HG03066 (cell line): ENCODE results near the gene C19orf67.

Source experiments
- ATAC-seq: cut with Tn5 transposase; IDR thresholded peaks from one replicate; pipeline ENCODE4 v1.9.1; 2021; ENCODE audit warnings: low read depth; ENCODE audit not compliant: unreplicated experiment

The C19orf67 gene

DNA sequence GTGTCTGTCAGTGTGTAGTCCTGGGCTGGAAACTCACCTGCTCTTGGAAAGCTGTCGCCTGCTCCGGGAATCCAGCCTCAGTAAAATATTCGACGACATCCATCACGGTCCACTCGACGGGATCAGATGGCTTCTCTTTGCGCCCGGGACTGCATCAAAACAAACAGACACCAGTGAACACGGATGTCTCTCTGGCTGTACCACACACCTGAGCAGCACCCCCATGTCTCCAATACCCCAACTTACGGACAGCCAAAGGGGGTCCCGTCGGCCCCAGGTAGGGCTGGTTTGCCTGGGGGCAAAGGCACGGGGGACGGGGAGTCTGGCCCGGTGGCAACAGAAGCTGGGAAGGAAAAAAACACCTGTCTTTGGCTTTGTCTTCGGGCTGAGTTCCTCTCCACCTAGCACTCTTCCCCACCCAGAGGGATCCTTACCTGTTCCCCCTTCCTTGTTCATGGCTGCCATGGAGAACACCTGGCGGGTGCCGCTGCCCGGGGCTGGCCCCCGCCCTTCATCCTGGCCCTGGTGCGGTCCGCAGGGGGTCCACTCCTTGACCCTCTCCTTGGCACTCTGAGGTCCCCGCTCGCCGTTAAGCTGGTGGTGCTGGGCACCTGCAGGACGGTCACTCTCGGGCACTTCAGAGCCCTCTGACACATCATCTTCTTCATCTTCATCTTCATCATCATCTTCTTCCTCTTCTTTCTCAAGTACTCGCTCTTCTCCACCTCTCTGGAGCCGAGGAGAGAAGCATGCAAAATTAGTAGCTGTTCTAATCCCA is 3.2 kb upstream of the C19orf67 start:
- ATAC-seq, result no peak

DNA sequence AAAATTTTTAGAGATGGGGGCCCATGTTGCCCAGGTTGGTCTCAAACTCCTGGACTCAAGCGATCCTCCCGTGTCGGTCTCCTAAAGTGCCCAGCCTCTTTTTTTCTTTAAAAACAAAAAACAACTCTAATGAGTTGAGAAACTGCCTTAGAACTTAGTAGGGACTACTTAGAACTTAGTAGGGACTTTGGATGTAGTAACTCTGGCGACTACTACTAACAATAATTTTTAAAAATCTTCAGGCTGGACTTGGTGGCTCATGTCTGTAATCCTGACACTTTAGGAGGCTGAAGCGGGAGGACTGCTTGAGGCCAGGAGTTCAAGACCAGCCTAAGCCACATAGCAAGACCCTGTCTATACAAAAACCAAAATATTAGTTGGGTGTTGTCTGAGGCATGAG is 515 bp upstream of the C19orf67 start:
- ATAC-seq, result no peak

DNA sequence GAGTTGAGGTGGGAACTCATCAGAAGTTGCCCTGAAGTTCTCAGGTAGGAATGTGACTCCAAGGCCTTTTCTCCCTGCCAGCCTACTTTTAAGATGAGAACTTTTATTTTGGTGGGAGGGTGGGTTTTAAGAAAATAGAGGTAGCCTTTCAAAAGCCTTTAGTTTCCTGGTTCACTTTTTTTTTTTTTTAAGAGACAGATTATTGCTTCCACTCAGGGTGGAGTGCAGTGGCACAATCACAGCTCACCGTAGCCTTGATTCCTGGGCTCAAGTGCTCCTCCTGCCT is 3.0 kb downstream of the C19orf67 start:
- no peak for ATAC-seq

DNA sequence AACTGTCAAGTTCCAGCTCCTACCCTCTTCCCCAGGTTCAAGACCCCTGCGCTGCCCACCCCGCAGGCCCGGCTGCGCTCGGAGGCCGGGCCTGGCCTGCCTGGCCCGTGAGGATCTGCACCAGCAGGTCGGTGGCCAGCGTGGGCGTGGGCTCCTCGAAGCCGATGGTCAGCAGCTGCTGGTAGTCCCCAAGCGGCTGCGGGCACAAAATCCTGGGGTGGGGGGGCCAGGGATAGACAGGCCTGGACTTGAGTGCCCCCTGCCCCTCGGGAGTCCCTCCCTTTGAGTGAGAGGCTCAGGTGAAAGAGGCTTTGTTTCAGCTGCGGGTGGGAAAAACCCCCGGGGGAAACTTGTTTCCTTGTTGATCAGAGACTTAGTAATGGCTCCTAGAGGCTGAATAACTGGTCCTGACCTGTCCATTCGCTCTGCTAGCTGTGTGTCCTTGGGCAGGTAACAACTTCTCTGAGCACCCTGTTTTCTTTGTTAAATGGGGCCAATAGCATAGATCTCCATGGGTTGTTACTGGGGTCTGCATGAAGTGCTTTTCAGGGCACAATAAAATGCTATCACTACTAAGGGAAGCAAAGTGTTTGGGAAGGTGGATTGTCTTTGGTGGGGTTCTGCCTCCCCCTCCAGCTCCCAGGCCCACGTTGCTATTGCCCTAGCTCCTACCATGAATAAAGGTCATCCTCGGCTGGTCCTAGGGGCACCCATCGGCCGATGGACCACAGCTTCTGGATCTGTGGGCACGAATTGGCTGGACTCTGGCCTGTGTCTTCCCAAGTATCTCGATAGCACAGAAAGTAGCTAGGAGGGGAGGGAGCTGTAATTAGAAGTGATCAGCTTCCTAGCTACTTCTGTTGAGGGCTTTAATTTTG is 3.5 kb downstream of the C19orf67 start:
- peak; percentile 32 for ATAC-seq

DNA sequence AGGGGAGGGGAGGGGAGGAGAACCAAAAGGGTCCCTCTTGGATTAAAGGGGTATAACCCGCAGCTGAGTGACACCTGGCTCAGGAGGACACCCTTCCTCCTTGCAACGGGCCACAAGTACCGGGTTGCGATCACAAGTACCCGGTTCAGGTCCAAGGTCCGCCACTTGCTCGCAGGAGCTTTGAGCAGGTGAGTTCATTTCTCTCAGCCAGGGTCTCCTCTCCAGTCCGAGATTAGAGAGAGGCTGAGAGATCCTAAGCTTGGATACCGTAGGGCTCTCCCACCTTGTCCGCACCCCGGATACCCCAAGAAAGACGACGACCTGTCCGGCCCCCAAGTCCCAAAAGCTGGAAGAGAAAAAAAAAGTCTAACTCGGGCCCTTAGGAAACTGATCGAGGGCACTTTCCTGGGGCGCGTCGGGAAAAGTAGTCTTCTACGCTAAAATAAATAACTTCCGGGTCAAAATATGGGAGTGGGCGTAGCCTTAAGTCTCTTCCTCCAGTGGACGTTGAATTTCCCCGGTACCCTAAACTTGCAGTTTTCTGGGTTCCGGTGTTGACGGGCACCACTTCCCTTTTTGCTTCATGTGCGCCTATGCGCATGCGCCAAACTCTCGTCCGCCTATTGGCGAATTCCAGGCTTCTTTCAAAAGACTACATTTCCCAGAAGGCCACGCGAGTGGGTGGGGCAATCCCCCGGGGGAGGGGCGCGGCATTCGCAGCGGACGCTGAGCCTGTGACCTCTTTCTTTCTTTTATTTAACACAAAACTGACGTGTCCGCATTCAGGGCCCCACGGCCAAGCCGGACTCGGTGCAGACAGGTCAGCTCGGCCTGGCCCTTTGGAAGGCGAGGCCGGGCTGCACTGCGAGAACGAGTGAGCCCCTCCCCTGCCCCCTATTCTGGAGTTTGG is 4.4 kb downstream of the C19orf67 start:
- peak; percentile 82 for ATAC-seq

DNA sequence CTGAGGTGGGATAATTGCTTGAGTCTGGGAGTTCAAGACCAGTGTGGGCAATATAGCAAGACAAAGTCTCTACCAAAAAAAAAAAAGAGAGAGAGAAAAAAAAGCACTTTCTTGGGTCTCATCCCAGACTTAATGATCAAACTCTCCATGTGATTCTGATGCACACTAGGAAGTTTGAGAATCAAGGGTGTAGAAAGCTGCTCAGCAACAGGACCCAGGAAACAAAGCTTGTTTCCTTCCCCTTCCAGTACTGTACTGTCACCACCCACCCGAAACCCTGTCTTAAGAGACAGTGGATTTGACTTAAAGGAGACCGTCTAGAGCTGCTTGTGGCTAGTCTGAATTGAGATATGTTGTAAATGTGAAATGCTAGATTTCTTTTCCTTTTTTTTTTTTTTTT is 7.2 kb downstream of the C19orf67 start:
- no peak for ATAC-seq

DNA sequence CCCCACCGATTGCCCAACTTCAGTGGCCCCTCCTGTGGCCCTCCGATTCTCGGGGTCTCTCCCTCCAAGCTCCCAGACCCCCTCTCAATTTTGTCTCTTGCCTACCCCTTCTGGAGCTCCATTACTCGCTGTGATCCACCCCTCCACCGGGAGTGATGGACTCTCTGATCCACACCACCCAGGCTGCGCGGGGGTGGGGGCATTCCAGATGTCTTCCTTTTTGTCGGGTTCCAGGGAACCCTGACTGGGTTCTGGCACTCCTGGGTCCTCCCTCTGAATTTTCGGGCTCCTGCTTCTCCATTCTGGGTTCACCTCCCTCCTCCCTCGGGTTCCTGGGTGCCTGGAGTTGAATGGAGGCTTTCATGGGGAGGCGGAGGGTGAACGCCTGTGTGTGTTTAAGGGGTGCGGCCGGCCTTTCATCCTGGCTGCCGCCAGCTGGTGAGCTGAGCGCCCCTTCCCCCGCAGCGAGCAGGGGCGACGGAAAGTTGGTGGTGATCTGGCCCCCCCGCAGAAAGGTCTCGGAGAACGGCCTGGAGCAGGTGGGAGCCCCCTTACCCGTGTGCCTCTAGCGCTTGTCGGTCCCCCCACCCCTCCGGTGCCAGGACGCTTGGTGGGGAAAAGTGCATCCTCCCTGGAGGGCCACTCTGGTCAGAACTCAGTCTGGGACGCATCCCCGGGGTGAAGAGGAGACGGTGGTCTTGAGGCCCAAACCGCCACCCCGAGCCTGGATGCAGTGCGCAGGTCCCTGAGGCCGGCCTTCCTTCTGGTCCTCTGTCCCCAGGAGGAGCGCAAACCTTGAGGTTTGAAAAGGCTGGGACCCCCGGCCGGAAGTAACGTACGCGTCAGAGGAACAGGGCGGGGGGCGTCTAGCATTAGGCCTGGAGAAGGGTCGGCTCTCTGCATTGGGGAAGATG is 11.4 kb downstream of the C19orf67 start:
- ATAC-seq, result peak; percentile 8

DNA sequence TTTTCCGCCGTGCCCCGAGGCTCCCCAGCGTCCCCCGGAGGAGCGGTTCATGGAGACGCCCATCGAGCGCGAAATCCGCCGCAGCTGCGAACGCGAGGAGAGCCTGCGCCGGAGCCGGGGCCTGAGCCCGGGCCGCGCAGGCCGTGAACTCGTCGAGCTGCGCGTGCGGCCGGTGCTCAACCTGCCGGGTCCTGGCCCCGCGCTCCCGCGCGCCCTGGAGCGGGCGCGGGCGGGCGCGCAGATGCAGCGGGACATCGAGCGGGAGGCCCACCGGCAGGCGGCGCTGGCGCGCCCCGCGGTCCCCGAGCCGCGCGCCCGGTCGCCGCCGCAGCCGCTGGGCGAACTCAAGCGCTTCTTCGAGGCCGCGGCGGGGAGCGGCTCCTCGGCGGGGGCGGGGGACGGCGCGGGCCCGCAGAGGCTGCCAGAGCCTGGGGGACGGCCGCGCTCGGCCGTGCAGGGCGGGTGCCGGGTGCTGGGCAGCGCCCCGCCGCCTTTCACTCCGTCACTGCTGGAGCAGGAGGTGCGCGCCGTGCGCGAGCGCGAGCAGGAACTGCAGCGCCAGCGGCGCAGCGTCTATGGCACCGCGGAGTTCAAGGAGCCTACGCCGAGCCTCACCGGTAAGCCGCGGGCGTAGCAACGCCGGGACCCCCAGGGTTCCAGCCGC is 12.2 kb downstream of the C19orf67 start:
- ATAC-seq, result peak; percentile 47

DNA sequence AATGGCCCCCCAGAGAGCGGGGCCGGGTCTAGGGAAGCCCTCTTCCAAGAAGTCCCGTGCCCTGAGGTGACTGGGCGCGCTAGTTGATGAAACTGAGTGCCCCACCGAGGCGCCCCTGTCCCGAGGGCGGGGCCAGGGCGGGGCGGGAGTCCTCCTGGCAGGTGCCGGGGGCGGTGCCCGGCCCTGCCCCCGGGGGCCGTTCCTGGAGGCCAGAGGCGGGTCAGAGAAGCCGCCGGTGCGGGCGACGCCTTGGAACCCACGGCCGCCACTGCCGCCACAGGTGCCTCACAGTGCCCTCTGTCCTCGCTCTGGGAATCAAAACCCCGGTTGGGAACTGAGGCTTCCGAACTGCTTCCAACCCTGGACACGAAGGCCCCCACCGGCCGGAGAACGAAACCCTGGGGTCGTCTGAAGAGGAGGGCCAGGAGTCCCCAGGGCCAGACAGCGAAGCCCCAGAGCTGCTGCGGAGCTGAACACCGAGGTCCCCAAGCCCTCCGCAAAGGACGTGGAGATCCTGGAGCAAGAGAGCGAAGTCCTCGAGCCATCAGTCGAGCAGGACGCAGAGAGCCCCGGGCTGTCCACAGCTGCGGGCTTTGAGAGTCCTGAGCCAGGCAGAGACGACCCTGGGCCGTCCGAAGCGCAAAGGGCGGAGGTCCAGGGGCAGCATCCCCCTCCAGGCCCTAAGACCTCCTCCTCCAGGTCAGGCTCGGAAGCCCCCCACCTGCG is 12.9 kb downstream of the C19orf67 start, which contains the start of gene MISP3:
MISP3 (plus strand) TSS at position 252 of the 726 bp plus-strand sequence. CDS start 524 bp downstream, outside the sequence.
- ATAC-seq, result no peak

DNA sequence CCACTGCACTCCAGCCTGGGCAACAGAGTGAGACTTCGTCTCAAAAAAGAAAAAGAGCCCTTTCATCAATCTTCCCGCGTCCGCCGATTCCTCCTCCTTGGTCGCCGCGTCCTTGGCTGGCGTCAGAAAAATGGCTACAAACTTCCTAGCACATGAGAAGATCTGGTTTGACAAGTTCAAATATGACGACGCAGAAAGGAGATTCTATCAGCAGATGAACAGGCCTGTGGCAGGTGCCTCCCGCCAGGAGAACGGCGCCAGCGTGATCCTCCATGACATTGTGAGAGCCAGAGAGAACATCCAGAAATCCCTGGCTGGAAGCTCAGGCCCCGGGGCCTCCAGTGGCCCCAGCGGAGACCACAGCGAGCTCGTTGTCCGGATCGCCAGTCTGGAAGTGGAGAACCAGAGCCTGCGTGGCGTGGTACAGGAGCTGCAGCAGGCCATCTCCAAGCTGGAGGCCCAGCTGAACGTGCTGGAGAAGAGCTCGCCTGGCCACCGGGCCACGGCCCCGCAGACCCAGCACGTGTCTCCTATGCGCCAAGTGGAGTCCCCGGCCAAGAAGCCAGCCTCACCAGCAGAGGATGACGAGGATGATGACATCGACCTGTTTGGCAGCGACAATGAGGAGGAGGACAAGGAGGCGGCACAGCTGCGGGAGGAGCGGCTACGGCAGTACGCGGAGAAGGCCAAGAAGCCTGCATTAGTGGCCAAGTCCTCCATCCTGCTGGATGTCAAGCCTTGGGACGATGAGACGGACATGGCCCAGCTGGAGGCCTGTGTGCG is 15.1 kb downstream of the C19orf67 start:
- ATAC-seq, result no peak

DNA sequence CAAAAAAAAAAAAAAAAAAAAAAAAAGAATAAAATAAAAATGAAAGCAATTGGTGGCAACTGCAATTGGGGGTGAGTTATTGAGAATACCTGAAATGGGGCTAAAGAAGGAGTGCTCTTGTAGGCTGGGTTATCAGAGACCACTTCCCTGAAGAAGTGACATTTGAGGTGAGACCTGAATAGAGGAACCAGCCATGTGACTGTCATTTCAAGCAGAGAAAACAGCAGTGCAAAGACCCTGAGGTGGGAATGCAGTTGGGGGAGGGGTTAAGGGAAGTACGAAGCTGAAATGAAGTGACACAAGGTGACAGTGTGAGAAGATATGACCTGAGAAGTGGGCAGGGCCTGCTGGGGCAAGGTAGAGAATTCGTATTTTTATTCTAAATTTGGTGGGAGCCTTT is 19.4 kb downstream of the C19orf67 start:
- ATAC-seq, result no peak

DNA sequence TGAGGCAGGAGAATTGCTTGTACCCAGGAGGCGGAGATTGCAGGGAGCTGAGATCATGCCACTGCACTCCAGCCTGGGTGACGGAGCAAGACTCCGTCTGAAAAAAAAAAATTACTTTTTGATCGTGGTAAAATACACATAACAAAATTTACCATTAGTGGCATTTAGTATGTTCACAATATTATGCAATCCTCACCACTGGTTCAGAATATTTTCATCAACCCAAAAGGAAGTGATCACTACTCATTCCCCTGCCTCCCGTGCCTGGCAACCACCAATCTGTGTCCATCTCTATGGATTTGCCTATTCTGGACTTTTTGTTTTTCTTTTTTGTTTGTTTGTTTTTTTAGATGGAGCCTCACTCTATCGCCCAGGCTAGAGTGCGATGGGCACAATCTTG is 22.5 kb downstream of the C19orf67 start:
- ATAC-seq, result no peak

DNA sequence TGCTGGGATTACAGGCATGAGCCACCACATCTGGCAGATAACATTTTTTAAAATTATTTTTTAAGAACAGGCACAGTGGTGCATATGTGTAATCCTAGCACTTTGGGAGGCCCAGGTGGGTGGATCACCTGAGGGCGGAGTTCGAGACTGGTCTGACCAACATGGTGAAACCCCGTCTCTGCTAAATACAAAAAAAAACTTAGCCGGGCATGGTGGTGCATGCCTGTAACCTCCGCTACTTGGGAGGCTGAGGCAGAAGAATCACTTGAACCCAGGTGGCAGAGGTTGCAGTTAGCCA is 23.1 kb downstream of the C19orf67 start:
- no peak for ATAC-seq

DNA sequence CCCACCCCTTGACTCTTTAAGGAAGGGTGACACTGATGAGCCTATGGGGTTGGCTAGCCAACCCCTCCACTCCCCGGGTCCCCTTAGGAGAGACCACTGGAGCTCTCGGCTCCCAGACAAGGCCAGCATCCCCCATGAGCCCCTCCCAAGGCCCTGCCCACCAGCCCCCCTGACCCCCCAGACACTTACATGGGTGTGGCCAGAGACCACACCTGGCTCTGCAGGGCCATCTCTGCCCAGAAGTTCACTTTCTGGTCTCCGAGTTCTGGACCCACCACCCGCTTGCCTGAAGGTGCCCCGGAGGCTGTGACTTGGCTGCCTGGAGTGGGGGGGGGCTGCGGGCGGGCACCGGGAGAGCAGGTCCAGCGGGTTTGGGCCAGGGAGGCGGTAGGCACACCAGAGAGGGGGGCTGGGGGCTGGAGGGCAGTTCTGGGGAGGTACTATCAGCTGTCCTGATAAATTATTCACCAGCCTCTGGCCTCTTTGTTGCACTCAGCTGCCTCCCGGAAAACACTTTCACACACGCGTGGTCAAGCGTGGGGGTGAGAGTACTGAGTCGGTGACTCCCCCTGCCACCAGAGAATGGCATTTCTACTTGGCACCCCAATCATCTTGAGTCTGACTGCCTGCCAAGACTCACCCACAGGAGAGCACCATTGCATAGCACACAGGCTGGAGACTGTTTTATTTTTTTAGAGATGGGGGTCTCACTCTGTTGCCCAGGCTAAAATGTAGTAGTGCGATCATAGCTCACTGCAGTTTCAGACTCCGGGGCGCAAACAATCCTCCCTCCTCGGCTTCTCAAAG is 23.6 kb downstream of the C19orf67 start, which contains the start of gene PALM3:
PALM3 (minus strand) TSS at position 326 of the 807 bp plus-strand sequence; CDS start at position 230, 96 bp downstream.
- no peak for ATAC-seq

DNA sequence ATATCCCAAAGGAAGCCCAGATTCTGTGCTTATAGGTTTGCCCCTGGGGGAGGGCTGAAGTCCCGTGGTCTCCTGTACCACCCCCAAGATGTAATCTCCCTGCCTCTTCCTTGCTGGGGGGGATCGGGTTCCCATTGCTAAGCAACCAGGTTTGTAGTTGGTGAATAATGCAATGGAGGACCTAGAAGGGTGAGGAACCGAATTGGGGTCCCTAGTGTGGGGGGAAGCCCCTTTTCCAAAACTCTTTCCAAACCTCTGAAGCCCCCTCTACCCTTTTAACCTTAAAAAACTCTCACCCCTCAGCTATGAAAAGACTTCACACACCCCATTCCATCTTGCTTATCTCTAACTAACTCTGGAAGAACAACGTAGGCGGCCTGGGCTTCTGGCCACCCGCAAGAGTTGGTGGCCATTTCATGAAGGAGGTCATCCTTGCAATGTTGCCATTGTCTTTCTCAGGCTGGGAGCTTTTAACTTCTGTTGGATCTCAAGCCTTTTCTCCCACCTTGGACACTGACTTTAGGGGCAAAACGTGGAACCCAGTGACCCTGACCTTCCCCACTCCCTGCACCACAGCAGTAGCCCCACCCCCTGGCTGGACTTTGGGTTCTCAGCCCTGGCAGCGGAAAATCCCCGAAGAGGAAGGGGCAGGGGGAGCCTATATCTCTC is 24.4 kb downstream of the C19orf67 start:
- no peak for ATAC-seq

DNA sequence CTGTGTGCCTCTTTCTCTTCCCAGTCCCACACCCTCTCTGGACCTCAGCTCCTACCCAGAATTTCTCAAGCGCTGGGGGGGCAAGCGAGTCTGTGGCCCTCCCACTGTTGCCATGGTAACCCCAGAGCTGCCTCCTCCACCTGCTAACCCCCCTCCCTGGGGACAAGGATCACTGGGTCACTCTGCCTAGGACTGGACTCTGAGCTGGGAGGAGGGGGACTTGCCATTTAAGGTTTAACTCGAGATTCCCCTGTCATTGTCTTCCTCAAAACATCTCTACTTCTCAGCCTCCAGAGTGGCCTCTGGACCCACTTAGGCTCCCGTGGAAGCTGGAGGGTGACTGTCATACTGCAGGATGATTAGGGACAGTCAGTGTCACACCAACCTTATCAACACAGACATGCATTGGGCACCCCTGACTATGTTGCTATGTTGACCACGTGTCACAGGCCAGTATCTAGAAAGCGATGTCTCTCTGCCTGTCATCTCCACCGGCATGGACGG is 25.9 kb downstream of the C19orf67 start:
- ATAC-seq, result no peak
